Middle frontal gyrus (tissue), 1 donor: Measurements from ENCODE around the gene TFCP2L1.
"Not testable (repeated sequence)": the region's sequence is repeated elsewhere in the genome, so short reads cannot be mapped to it uniquely, and the experiment has no call there.

Experiments
- DNase-seq: peaks from one replicate; pipeline ENCODE4 v3.0.0-alpha.2; 2015; ENCODE audit warnings: low spot score; ENCODE audit errors: extremely low spot score

Gene TFCP2L1

GRCh38 chr2:121272596-121272995 lies 12.4 kb downstream of the TFCP2L1 start:
- DNase-seq: no peak

- not testable (repeated sequence) for DNase-seq
These were observed 15.6 kb downstream of the TFCP2L1 start for GRCh38 chr2:121269436-121269835.

- no peak for DNase-seq
These were observed 18.4 kb downstream of the TFCP2L1 start for GRCh38 chr2:121266543-121267106.

GRCh38 chr2:121263996-121264715 lies 20.8 kb downstream of the TFCP2L1 start:
- DNase-seq: no peak

- DNase-seq: no peak
These were observed 24.4 kb downstream of the TFCP2L1 start for GRCh38 chr2:121260370-121261154.

- no peak for DNase-seq
These were observed 27.0 kb downstream of the TFCP2L1 start for GRCh38 chr2:121258051-121258450.

- no peak for DNase-seq
These were observed 27.5 kb downstream of the TFCP2L1 start for GRCh38 chr2:121257480-121257840.

GRCh38 chr2:121256720-121257479 lies 28.1 kb downstream of the TFCP2L1 start:
- DNase-seq: no peak

GRCh38 chr2:121255358-121255757 lies 29.6 kb downstream of the TFCP2L1 start:
- no peak for DNase-seq

GRCh38 chr2:121254748-121255147 lies 30.3 kb downstream of the TFCP2L1 start:
- DNase-seq: no peak

- no peak for DNase-seq
These were observed 31.2 kb downstream of the TFCP2L1 start for GRCh38 chr2:121253674-121254240.

- no peak for DNase-seq
These were observed 31.9 kb downstream of the TFCP2L1 start for GRCh38 chr2:121253021-121253673.

- DNase-seq: no peak
These were observed 33.5 kb downstream of the TFCP2L1 start for GRCh38 chr2:121251497-121251896.

GRCh38 chr2:121248766-121249343 lies 36.1 kb downstream of the TFCP2L1 start:
- DNase-seq: no peak

- no peak for DNase-seq
These were observed 37.0 kb downstream of the TFCP2L1 start for GRCh38 chr2:121247971-121248370.

GRCh38 chr2:121247534-121247933 lies 37.5 kb downstream of the TFCP2L1 start:
- DNase-seq: no peak

- no peak for DNase-seq
These were observed 38.2 kb downstream of the TFCP2L1 start for GRCh38 chr2:121246704-121247255.

GRCh38 chr2:121245913-121246312 lies 39.1 kb downstream of the TFCP2L1 start:
- no peak for DNase-seq

GRCh38 chr2:121245120-121245820 lies 39.7 kb downstream of the TFCP2L1 start:
- DNase-seq: no peak

- DNase-seq: no peak
These were observed 40.4 kb downstream of the TFCP2L1 start for GRCh38 chr2:121244616-121245015.
